ENCODE data around the gene EIF5A. TPM values are rescaled to one million over a fixed set of nuclear protein-coding genes. Genes with fewer than 3 reads are reported as not detected.

The EIF5A gene
- total and polyA plus RNA-seq, 2 donors (not counting 3 experiments of a cell fraction or from before 2014, with no cell fraction given) = 650 to 859 TPM

DNA sequence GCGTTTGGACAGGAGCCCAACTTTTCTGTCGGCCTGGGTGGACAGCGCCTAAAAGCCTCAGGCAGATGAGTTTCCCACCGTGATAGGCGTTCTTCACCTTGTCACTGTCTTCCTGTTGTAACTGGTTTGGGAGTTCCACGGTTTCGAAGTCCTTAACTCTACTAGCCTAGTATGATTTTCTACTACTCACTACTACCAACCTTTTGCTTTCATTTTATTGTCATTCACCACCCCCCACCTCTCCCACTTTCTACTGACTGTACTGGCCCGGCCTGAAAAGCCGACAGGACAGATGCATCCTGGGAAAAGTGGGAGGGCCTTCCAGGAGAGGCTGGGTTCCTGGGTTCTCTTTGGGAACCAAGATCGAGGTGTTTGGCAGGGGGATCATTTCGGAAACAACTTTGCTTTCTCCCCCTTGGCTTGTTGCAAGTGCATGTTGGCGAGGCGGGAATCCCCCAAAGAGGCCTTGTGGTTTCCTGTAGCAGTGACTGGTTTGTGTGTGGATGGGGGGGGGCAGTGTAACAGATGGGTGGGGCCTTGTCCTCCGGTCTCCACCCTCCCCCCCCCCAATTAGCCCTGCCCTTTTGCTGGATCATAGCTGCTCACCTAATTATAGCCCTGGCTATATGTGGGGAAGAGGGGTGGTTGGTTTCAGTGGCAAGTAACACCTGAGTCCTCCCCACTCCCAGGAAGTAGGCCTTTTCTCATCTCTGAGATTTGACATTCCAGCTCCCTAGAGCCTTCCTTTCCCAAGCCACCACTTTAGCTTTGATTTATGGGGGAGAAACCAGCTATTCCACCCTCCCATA lies 1.4 kb downstream of the EIF5A start:
- ChIA-PET POLR2A (interaction anchor here (0.7 to 0.9 kb wide), 2 partner anchors 21 to 396 kb away, joined by 3 read pairs; partner anchors contain the start of gene EFNB3), CTCF (interaction anchor here (0.9 kb wide), 1 partner anchor 21 kb away, joined by 3 read pairs; the partner anchor contains the start of gene NEURL4)
- H4K20me1 ChIP-seq (replicated peaks; ENCODE audit: control insufficient read depth, extremely low read depth, insufficient read depth, low read length) = peaks cover 4% of the 10 kb centered on the region
- H2AFZ ChIP-seq (ENCODE audit: low read depth, low read length) = no peak overlapping the region
- peaks cover 19% of the 10 kb centered on the region for H3K4me1 ChIP-seq (ENCODE audit: control insufficient read depth, extremely low read depth, insufficient read depth, low read length)
- H3K4me3 ChIP-seq (replicated peaks in 1 of 3; ENCODE audit: insufficient read depth in 1 of 3, low read depth in 1 of 3, low read length in 3 of 3) = peak overlapping the region; percentile 71 to 93 (median 87)
- H3K36me3 ChIP-seq (ENCODE audit: control insufficient read depth in 2 of 2, extremely low read depth in 1 of 2, insufficient read depth in 2 of 2, low read length in 2 of 2) = peaks cover 31 to 35% of the 10 kb centered on the region in 2 experiments
- peak overlapping the region; percentile 83 for H3K27ac ChIP-seq (ENCODE audit: insufficient read depth, low read depth, low read length)
- dilution Hi-C loops (cut with MboI; ENCODE audit: extremely low pct_ligation_motif_present, low sequenced_read_pairs) = no loop called here
- DNase-seq (ENCODE audit: low read depth, low spot score) (peak; percentile 81), FAIRE-seq (peak; percentile 81)
- peaks cover 45% of the 10 kb centered on the region for H3K79me2 ChIP-seq (ENCODE audit: control insufficient read depth, insufficient read depth, low read length)
- TF ChIP-seq POLR2AphosphoS5 (IDR thresholded peaks at IDR 0.05; ENCODE audit: insufficient read depth, low read depth, low read length) = no peak
- peak; percentile 68 for TF ChIP-seq POLR2A (IDR thresholded peaks at IDR 0.05; ENCODE audit: low read depth, low read length)
- H3K4me2 ChIP-seq (ENCODE audit: insufficient read depth, low read length) = peak overlapping the region; percentile 80
- TSS peak; percentile 75 for BruUV-seq (replicated peaks)
- H3K9ac ChIP-seq (replicated peaks; ENCODE audit: extremely low read depth, insufficient read depth, low read length) = peak overlapping the region; percentile 97
- no peaks in the 10 kb centered on the region for H3K27me3 ChIP-seq (ENCODE audit: control insufficient read depth in 2 of 2, insufficient read depth in 2 of 2, low read length in 2 of 2)
- H3K9me1 ChIP-seq (replicated peaks; ENCODE audit: control insufficient read depth, extremely low read depth, insufficient read depth, low read length) = no peaks in the 10 kb centered on the region
- intact Hi-C loops (cut with micrococcal nuclease) = loop anchor here (1.0 kb wide), 2 partner anchors 70 to 126 kb away; partner anchors contain the start of genes PHF23 and TMEM102
- no peaks in the 10 kb centered on the region for H3K9me3 ChIP-seq (replicated peaks; ENCODE audit: control insufficient read depth, insufficient read depth, low read length)

DNA sequence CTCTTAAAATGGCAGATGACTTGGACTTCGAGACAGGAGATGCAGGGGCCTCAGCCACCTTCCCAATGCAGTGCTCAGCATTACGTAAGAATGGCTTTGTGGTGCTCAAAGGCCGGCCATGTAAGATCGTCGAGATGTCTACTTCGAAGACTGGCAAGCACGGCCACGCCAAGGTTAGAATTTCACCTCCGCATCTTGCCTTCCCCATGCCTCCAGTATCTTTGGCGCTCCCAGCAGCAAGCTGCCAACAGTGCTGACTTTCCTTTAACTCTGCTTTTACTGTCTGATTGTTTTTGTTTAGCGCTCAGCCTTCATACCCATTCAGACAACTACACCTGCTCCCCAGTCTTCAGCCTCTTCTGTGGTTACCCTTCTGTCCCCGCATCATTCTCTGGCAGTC lies 2.2 kb downstream of the EIF5A start:
- dilution Hi-C loops (cut with MboI; ENCODE audit: extremely low pct_ligation_motif_present, low sequenced_read_pairs) = no loop called here
- intact Hi-C loops (cut with micrococcal nuclease) = no loop called here
- Histone ChIP-seq H3K9ac (replicated peaks; ENCODE audit: extremely low read depth, insufficient read depth, low read length) (no peak overlapping the region), H4K20me1 (replicated peaks; ENCODE audit: control insufficient read depth, extremely low read depth, insufficient read depth, low read length) (peaks cover 4% of the 10 kb centered on the region), H3K27ac (ENCODE audit: insufficient read depth, low read depth, low read length) (no peak overlapping the region), H3K9me1 (replicated peaks; ENCODE audit: control insufficient read depth, extremely low read depth, insufficient read depth, low read length) (no peaks in the 10 kb centered on the region), H3K27me3 (ENCODE audit: control insufficient read depth in 2 of 2, insufficient read depth in 2 of 2, low read length in 2 of 2) (no peaks in the 10 kb centered on the region), H2AFZ (ENCODE audit: low read depth, low read length) (no peak overlapping the region), H3K9me3 (replicated peaks; ENCODE audit: control insufficient read depth, insufficient read depth, low read length) (no peaks in the 10 kb centered on the region), H3K4me1 (ENCODE audit: control insufficient read depth, extremely low read depth, insufficient read depth, low read length) (peaks cover 26% of the 10 kb centered on the region), H3K36me3 (ENCODE audit: control insufficient read depth in 2 of 2, extremely low read depth in 1 of 2, insufficient read depth in 2 of 2, low read length in 2 of 2) (peaks cover 31 to 35% of the 10 kb centered on the region in 2 experiments), H3K79me2 (ENCODE audit: control insufficient read depth, insufficient read depth, low read length) (peaks cover 49% of the 10 kb centered on the region), H3K4me3 (replicated peaks in 1 of 3; ENCODE audit: insufficient read depth in 1 of 3, low read depth in 1 of 3, low read length in 3 of 3) (peak overlapping the region in 1 of 3 experiments; percentile 93), H3K4me2 (ENCODE audit: insufficient read depth, low read length) (peak overlapping the region; percentile 80)
- no peak for TF ChIP-seq EZH2 (IDR thresholded peaks at IDR 0.05; ENCODE audit: borderline replicate concordance, low read depth, low read length, severe bottlenecking)
- TF ChIP-seq POLR2AphosphoS5 (IDR thresholded peaks at IDR 0.05; ENCODE audit: insufficient read depth, low read depth, low read length) = no peak
- no peak for TF ChIP-seq JUN (IDR thresholded peaks at IDR 0.05; ENCODE audit: borderline replicate concordance, insufficient read depth, insufficient read length, low read depth)
- no peak for TF ChIP-seq MYC (IDR thresholded peaks at IDR 0.05; ENCODE audit: low read depth, low read length)
- TF ChIP-seq POLR2A (IDR thresholded peaks at IDR 0.05; ENCODE audit: low read depth, low read length) = no peak
- TF ChIP-seq, protein P1, sequence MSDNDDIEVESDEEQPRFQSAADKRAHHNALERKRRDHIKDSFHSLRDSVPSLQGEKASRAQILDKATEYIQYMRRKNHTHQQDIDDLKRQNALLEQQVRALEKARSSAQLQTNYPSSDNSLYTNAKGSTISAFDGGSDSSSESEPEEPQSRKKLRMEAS (IDR thresholded peaks at IDR 0.05; ENCODE audit: insufficient read depth, insufficient read length) = no peak
- TF ChIP-seq GATA2 (IDR thresholded peaks at IDR 0.05; ENCODE audit: insufficient read depth, insufficient read length, low read depth, low read length) = no peak
- TF ChIP-seq, protein P2, sequence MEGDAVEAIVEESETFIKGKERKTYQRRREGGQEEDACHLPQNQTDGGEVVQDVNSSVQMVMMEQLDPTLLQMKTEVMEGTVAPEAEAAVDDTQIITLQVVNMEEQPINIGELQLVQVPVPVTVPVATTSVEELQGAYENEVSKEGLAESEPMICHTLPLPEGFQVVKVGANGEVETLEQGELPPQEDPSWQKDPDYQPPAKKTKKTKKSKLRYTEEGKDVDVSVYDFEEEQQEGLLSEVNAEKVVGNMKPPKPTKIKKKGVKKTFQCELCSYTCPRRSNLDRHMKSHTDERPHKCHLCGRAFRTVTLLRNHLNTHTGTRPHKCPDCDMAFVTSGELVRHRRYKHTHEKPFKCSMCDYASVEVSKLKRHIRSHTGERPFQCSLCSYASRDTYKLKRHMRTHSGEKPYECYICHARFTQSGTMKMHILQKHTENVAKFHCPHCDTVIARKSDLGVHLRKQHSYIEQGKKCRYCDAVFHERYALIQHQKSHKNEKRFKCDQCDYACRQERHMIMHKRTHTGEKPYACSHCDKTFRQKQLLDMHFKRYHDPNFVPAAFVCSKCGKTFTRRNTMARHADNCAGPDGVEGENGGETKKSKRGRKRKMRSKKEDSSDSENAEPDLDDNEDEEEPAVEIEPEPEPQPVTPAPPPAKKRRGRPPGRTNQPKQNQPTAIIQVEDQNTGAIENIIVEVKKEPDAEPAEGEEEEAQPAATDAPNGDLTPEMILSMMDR (IDR thresholded peaks at IDR 0.05; ENCODE audit: extremely low read depth in 1 of 2, insufficient read depth in 1 of 2, low read depth in 1 of 2, low read length in 2 of 2) = no peak
- FAIRE-seq = no peak
- DNase-seq (ENCODE audit: low read depth, low spot score) = no peak
- BruUV-seq (replicated peaks) = no TSS peak
- ChIA-PET CTCF (interaction anchor here (0.9 kb wide), 1 partner anchor 20 kb away, joined by 3 read pairs; the partner anchor contains the start of gene NEURL4), POLR2A (interaction anchor here (0.7 kb wide), 1 partner anchor 395 kb away, joined by 3 read pairs; the partner anchor contains the start of gene EFNB3)

Data from endothelial cell of umbilical vein (primary cell).